HCT116 (cell line): ENCODE data around the gene STAC2. TPM values are rescaled to one million over a fixed set of nuclear protein-coding genes. Genes with fewer than 3 reads are reported as not detected.

Experiments used
- ATAC-seq: fragments of 200-7000 bp; cut with Tn5 transposase; 2 replicates; pipeline ENCODE4 v1.9.1; 2020; ENCODE audit warnings: mild to moderate bottlenecking, moderate library complexity
- BruUV-seq: library from RNA; stranded (reverse); fragments of 400-500 nt; replicated peaks from 2 replicates; lab custom pipeline; 2021; lab: Mats Ljungman, UMichigan
- CTCF ChIA-PET: fragments of 300-600 bp; sonication (Branson Sonifier 250); formaldehyde crosslinking; loops from one replicate; lab custom pipeline; 2021; ENCODE audit warnings: antibody characterized with exemption; lab: Charles Lee
- POLR2A ChIA-PET: fragments of 300-600, 350-600 bp; sonication (Branson Sonifier 250); formaldehyde crosslinking; loops from one replicate; lab custom pipeline; 2021; ENCODE audit warnings: antibody characterized with exemption; lab: Charles Lee
- RAD21 ChIA-PET, 2 experiments: fragments of 300-600 bp; sonication (Branson Sonifier 250); formaldehyde crosslinking; loops; one replicate each; lab custom pipeline; 2023; ENCODE audit warnings: low total read pairs in 2 of 2; ENCODE audit not compliant: uncharacterized antibody in 2 of 2, unreplicated experiment in 2 of 2, low non-redundant PET in 1 of 2; lab: Charles Lee
- DNase-seq: peaks from one replicate; pipeline ENCODE4 v3.0.0-alpha.2; 2010; ENCODE audit warnings: low read depth, low spot score
- H2AFZ ChIP-seq: fragments of 200-600 bp; shearing (Covaris generic), sonication (generic); 2 replicates; pipeline ENCODE4 v1.6.1; 2017; ENCODE audit warnings: low read depth, mixed run types, mixed read lengths, antibody characterized with exemption, low read length; ENCODE audit not compliant: poor library complexity, severe bottlenecking
- H3K27ac ChIP-seq: 2 replicates; pipeline ENCODE4 v1.5.1; 2012; ENCODE audit warnings: low read depth, low read length
- H3K27me3 ChIP-seq: fragments of 200-600 bp; sonication (generic); 2 replicates; pipeline ENCODE4 v1.6.1; 2016; ENCODE audit warnings: mixed run types, low read length, mixed read lengths; ENCODE audit not compliant: insufficient read depth
- H3K36me3 ChIP-seq, 2 experiments: fragments of 200-500 bp in 1 of 2; fragments of 200-600 bp in 1 of 2; sonication (Bioruptor generic) in 1 of 2; sonication (generic) in 1 of 2; 2 replicates each; pipeline versions ENCODE4 v1.5.1 to v1.6.1; 2014 to 2016; ENCODE audit warnings: low read length in 2 of 2, inconsistent platforms in 1 of 2, mixed read lengths in 1 of 2, mixed run types in 1 of 2; ENCODE audit not compliant: insufficient read depth in 2 of 2, control insufficient read depth in 1 of 2
- H3K4me1 ChIP-seq, 2 experiments: fragments of 200-600 bp in 1 of 2; sonication (generic) in 1 of 2; 2 replicates each; pipeline versions ENCODE4 v1.5.1 to v1.6.1; 2012 to 2017; ENCODE audit warnings: low read length in 2 of 2, inconsistent platforms in 1 of 2, mild to moderate bottlenecking in 1 of 2, mixed read lengths in 1 of 2, mixed run types in 1 of 2, moderate library complexity in 1 of 2; ENCODE audit not compliant: insufficient read depth in 2 of 2, control insufficient read depth in 1 of 2
- H3K4me2 ChIP-seq: fragments of 200-600 bp; sonication (generic); 2 replicates; pipeline ENCODE4 v1.6.1; 2017; ENCODE audit warnings: mixed run types, low read length, mixed read lengths
- H3K4me3 ChIP-seq, 2 experiments: fragments of 200-600 bp in 1 of 2; sonication (generic) in 1 of 2; replicated peaks in 1 of 2; 2 replicates each; pipeline ENCODE4 v1.5.1; 2011 to 2016; ENCODE audit warnings: low read length in 2 of 2, control low read depth in 1 of 2, low read depth in 1 of 2, mild to moderate bottlenecking in 1 of 2, mixed read lengths in 1 of 2, mixed run types in 1 of 2
- H3K79me2 ChIP-seq: fragments of 200-600 bp; sonication (generic); 2 replicates; pipeline ENCODE4 v1.6.1; 2017; ENCODE audit warnings: mild to moderate bottlenecking, mixed run types, low read length, moderate library complexity, mixed read lengths; ENCODE audit not compliant: insufficient read depth
- H3K9ac ChIP-seq: fragments of 200-600 bp; sonication (generic); 2 replicates; pipeline ENCODE4 v1.6.1; 2016; ENCODE audit warnings: low read length, mixed read lengths
- H3K9me2 ChIP-seq: fragments of 200-600 bp; sonication (generic), shearing (Covaris generic); 2 replicates; pipeline ENCODE4 v1.6.1; 2017; ENCODE audit warnings: mixed run types, mild to moderate bottlenecking, moderate library complexity; ENCODE audit not compliant: insufficient read depth
- H3K9me3 ChIP-seq, 2 experiments: fragments of 200-500 bp in 1 of 2; fragments of 200-600 bp in 1 of 2; sonication (Bioruptor generic) in 1 of 2; sonication (generic) in 1 of 2; 2 replicates each; pipeline ENCODE4 v1.6.1; 2014 to 2017; ENCODE audit warnings: low read length in 2 of 2, mixed read lengths in 2 of 2, inconsistent platforms in 1 of 2, low read depth in 1 of 2, mild to moderate bottlenecking in 1 of 2, mixed run types in 1 of 2, moderate library complexity in 1 of 2; ENCODE audit not compliant: control insufficient read depth in 1 of 2, insufficient read depth in 1 of 2
- H4K20me1 ChIP-seq: fragments of 200-600 bp; sonication (generic), shearing (Covaris generic); 2 replicates; pipeline ENCODE4 v1.6.1; 2017; ENCODE audit warnings: mixed run types, mild to moderate bottlenecking, moderate library complexity; ENCODE audit not compliant: insufficient read depth
- CBX3 ChIP-seq: IDR thresholded peaks from 2 replicates; pipeline ENCODE4 v1.6.1; 2012; ENCODE audit warnings: low read depth
- CEBPB ChIP-seq: IDR thresholded peaks from 2 replicates; pipeline ENCODE4 v1.6.1; 2012; ENCODE audit warnings: low read depth
- ELF1 ChIP-seq: IDR thresholded peaks from 2 replicates; pipeline ENCODE4 v1.6.1; 2012; ENCODE audit warnings: low read depth, borderline replicate concordance
- EZH2phosphoT487 ChIP-seq: fragments of 200-600 bp; IDR thresholded peaks from 2 replicates; pipeline ENCODE4 v1.6.1; 2018; ENCODE audit warnings: antibody characterized with exemption, borderline replicate concordance
- FOSL1 ChIP-seq: IDR thresholded peaks from 2 replicates; pipeline ENCODE4 v1.6.1; 2012; ENCODE audit warnings: low read depth
- JUND ChIP-seq: IDR thresholded peaks from 2 replicates; pipeline ENCODE4 v1.6.1; 2012
- POLR2A ChIP-seq: IDR thresholded peaks from 2 replicates; pipeline ENCODE4 v1.7.0; 2011; ENCODE audit warnings: borderline replicate concordance; ENCODE audit not compliant: insufficient read depth, insufficient read length; ENCODE audit errors: extremely low read depth
- SIN3A ChIP-seq: IDR thresholded peaks from 2 replicates; pipeline ENCODE4 v1.6.1; 2012; ENCODE audit warnings: low read depth
- SP1 ChIP-seq: IDR thresholded peaks from 2 replicates; pipeline ENCODE4 v1.6.1; 2012; ENCODE audit warnings: low read depth
- TCF7L2 ChIP-seq: IDR thresholded peaks from 2 replicates; pipeline ENCODE4 v1.7.0; 2011; ENCODE audit warnings: borderline replicate concordance, inconsistent platforms; ENCODE audit not compliant: insufficient read depth, insufficient read length; ENCODE audit errors: extremely low read depth
- YY1 ChIP-seq: IDR thresholded peaks from 2 replicates; pipeline ENCODE4 v1.6.1; 2011; ENCODE audit warnings: low read length, low read depth, moderate library complexity, mild to moderate bottlenecking; ENCODE audit not compliant: insufficient replicate concordance; ENCODE audit errors: extremely low read depth
- intact Hi-C: fragments of 100-400 bp; cut with micrococcal nuclease; formaldehyde crosslinking; loops from 2 replicates; pipeline ENCODE4 v1.10.0; 2022
- total RNA-seq: library from RNA; stranded (reverse); gene quantifications from one replicate; pipeline ENCODE4 v1.2.1, GENCODE V29; 2021; ENCODE audit not compliant: unreplicated experiment
- TF ChIP-seq, protein P1 (sequence below): IDR thresholded peaks from 2 replicates; pipeline ENCODE4 v1.6.1; 2011; ENCODE audit warnings: mild to moderate bottlenecking, low read length, moderate library complexity; ENCODE audit not compliant: insufficient replicate concordance; ENCODE audit errors: extremely low read depth
- TF ChIP-seq, protein P2 (sequence below), 3 experiments: fragments of 200-600 bp in 1 of 3; sonication (generic) in 1 of 3; IDR thresholded peaks in 2 of 3; conservative IDR thresholded peaks in 1 of 3; 2 replicates each; pipeline ENCODE4 v1.5.1; 2012 to 2017; ENCODE audit warnings: low read depth in 2 of 3, low read length in 2 of 3, antibody characterized with exemption in 1 of 3, borderline replicate concordance in 1 of 3, control low read depth in 1 of 3, mild to moderate bottlenecking in 1 of 3, mixed read lengths in 1 of 3, mixed run types in 1 of 3, moderate library complexity in 1 of 3; ENCODE audit not compliant: insufficient read depth in 1 of 3

Gene STAC2
- total RNA-seq, 1 experiment from 2014 or later: not detected

DNA sequence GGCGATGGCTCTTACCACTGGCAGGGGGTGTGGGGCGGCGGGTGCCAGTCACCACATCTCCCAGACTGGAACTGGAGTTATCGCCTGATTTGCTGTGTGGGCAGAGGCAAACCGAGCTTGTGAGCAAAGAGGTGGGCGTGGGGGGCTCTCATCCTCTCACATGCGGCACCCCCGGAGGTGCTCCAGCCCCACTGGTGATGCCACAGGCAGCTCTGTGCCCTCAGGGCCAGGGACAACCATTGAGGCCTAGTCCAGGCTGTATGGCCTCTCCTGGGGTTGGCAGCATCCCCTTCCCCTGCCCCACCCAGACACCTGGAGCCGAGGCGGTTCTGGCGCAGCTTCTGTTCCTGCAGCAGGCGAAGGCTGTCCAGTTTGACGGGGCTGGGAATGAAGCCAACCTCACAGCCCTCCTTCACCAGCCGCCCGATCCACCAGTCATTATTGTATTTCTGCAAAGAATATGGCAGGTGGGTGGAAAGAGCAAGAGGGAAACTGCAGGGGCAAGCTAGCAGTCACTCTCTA is 39.2 kb downstream of the STAC2 start:
- H3K4me1 ChIP-seq: no peaks in the 10 kb centered on the region
- no peaks in the 10 kb centered on the region for H3K27me3 ChIP-seq
- intact Hi-C loops: no loop called here
- TF ChIP-seq YY1: no peak
- TF ChIP-seq JUND: no peak
- no peak for TF ChIP-seq EZH2phosphoT487
- TF ChIP-seq POLR2A: no peak
- no peak for TF ChIP-seq TCF7L2
- TF ChIP-seq CBX3: no peak
- TF ChIP-seq, protein P1, sequence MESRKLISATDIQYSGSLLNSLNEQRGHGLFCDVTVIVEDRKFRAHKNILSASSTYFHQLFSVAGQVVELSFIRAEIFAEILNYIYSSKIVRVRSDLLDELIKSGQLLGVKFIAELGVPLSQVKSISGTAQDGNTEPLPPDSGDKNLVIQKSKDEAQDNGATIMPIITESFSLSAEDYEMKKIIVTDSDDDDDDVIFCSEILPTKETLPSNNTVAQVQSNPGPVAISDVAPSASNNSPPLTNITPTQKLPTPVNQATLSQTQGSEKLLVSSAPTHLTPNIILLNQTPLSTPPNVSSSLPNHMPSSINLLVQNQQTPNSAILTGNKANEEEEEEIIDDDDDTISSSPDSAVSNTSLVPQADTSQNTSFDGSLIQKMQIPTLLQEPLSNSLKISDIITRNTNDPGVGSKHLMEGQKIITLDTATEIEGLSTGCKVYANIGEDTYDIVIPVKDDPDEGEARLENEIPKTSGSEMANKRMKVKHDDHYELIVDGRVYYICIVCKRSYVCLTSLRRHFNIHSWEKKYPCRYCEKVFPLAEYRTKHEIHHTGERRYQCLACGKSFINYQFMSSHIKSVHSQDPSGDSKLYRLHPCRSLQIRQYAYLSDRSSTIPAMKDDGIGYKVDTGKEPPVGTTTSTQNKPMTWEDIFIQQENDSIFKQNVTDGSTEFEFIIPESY: no peak
- no peak overlapping the region for H3K9ac ChIP-seq
- RAD21 ChIA-PET: no interaction called here
- no peaks in the 10 kb centered on the region for H3K79me2 ChIP-seq
- CTCF ChIA-PET: interaction anchor here (0.9 kb wide), 1 partner anchor 22 kb away, joined by 4 read pairs; no protein-coding TSS in a partner anchor
- H4K20me1 ChIP-seq: no peaks in the 10 kb centered on the region
- BruUV-seq: no TSS peak
- H2AFZ ChIP-seq: no peak overlapping the region
- H3K9me3 ChIP-seq: no peaks in the 10 kb centered on the region
- POLR2A ChIA-PET: no interaction called here
- DNase-seq (no peak), ATAC-seq (no peak)
- no peaks in the 10 kb centered on the region for H3K9me2 ChIP-seq
- H3K27ac ChIP-seq: no peak overlapping the region
- no peak overlapping the region for H3K4me3 ChIP-seq
- H3K36me3 ChIP-seq: peaks cover 12 to 26% of the 10 kb centered on the region in 2 experiments; a peak in 3 of 4 replicates
- no peak overlapping the region for H3K4me2 ChIP-seq

DNA sequence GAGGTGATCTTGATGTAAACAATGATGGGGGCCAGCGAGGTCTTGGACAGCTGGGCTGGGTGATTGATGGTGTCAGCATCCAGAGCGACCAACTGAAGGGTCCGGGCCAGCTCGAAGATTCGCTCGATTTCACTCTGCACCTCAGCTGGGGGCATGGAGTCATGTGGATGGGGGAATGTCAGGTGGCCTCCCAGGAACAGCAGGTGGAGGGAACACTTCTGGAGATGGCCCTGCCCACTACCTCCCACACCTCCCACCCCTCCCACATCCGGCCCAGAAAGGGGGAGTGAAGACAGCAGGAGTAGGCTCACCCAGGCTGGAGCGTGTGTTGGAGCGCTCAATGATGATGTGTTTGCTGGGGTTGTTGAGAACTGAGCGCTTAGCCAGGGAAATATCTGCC is 42.0 kb downstream of the STAC2 start:
- Histone ChIP-seq H3K4me3 (no peak overlapping the region), H3K9ac (no peak overlapping the region), H3K27ac (no peak overlapping the region), H3K4me1 (peaks cover 0 to 3% of the 10 kb centered on the region in 2 experiments; a peak in 2 of 4 replicates), H3K4me2 (no peak overlapping the region), H3K27me3 (no peaks in the 10 kb centered on the region), H2AFZ (no peak overlapping the region), H4K20me1 (no peaks in the 10 kb centered on the region), H3K36me3 (peaks cover 12 to 29% of the 10 kb centered on the region in 2 experiments; a peak in 3 of 4 replicates), H3K9me2 (no peaks in the 10 kb centered on the region), H3K79me2 (no peaks in the 10 kb centered on the region), H3K9me3 (no peaks in the 10 kb centered on the region)
- ATAC-seq (no peak), DNase-seq (no peak)
- ChIA-PET RAD21 (no interaction called here), POLR2A (interaction anchor here (0.6 kb wide), 1 partner anchor 21 kb away, joined by 4 read pairs; no protein-coding TSS in a partner anchor), CTCF (interaction anchor here (1.0 kb wide), 1 partner anchor 9 kb away, joined by 8 read pairs; no protein-coding TSS in a partner anchor)
- no TSS peak for BruUV-seq
- intact Hi-C loops: no loop called here
- no peak for TF ChIP-seq SIN3A
- TF ChIP-seq, protein P1: no peak
- TF ChIP-seq SP1: no peak
- TF ChIP-seq FOSL1: no peak
- TF ChIP-seq POLR2A: no peak
- TF ChIP-seq, protein P2, sequence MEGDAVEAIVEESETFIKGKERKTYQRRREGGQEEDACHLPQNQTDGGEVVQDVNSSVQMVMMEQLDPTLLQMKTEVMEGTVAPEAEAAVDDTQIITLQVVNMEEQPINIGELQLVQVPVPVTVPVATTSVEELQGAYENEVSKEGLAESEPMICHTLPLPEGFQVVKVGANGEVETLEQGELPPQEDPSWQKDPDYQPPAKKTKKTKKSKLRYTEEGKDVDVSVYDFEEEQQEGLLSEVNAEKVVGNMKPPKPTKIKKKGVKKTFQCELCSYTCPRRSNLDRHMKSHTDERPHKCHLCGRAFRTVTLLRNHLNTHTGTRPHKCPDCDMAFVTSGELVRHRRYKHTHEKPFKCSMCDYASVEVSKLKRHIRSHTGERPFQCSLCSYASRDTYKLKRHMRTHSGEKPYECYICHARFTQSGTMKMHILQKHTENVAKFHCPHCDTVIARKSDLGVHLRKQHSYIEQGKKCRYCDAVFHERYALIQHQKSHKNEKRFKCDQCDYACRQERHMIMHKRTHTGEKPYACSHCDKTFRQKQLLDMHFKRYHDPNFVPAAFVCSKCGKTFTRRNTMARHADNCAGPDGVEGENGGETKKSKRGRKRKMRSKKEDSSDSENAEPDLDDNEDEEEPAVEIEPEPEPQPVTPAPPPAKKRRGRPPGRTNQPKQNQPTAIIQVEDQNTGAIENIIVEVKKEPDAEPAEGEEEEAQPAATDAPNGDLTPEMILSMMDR (IDR thresholded peaks at IDR 0.05 in 2 of 3, conservative IDR thresholded peaks at IDR 0.05 in 1 of 3; ENCODE audit: borderline replicate concordance in 1 of 3, insufficient read depth in 1 of 3, low read depth in 2 of 3, low read length in 2 of 3): no peak
- no peak for TF ChIP-seq CEBPB
- no peak for TF ChIP-seq TCF7L2
- no peak for TF ChIP-seq ELF1
